Stimulated activated naive CD8-positive, alpha-beta T cell treated with anti-CD3 and anti-CD28 coated beads, Interleukin-15, amount 100 ng/mL, for 72 hours (primary cell): Measurements from ENCODE around the gene TRIM72.
A peak's percentile ranks its signal among the peaks of the same experiment; 100 is the strongest.
"Not testable (repeated sequence)": the region's sequence is repeated elsewhere in the genome, so short reads cannot be mapped to it uniquely, and the experiment has no call there.

Experiments
- ATAC-seq: fragments of 150-1000 bp; cut with Tn5 transposase; 2 replicates; pipeline ENCODE4 v1.10.0; 2021; ENCODE audit warnings: mild to moderate bottlenecking, moderate library complexity
- DNase-seq, 2 donors: peaks; one replicate each; pipeline ENCODE4 v3.0.0; 2021 to 2022
- H3K27ac Mint-ChIP-seq, 2 donors: one replicate each; pipeline ENCODE4 v1.8.0; 2022; ENCODE audit warnings: mild to moderate bottlenecking in 2 of 2, mixed read lengths in 2 of 2, moderate library complexity in 2 of 2
- H3K27me3 Mint-ChIP-seq: one replicate; pipeline ENCODE4 v1.8.0; 2022; ENCODE audit warnings: mixed read lengths
- H3K4me1 Mint-ChIP-seq: one replicate; pipeline ENCODE4 v1.8.0; 2022; ENCODE audit warnings: mild to moderate bottlenecking, mixed read lengths
- H3K4me3 Mint-ChIP-seq, 2 donors: one replicate each; pipeline ENCODE4 v1.8.0; 2022; ENCODE audit warnings: mild to moderate bottlenecking in 2 of 2, mixed read lengths in 2 of 2, moderate library complexity in 1 of 2
- H3K9me3 Mint-ChIP-seq, 2 donors: one replicate each; pipeline ENCODE4 v1.8.0; 2022; ENCODE audit warnings: mixed read lengths in 2 of 2

The TRIM72 gene

GRCh38 chr16:31213877-31214707 is at the start of gene TRIM72:
TSS of gene TRIM72 (plus strand) at chr16:31214119. CDS start at chr16:31214739, 620 bp downstream.
- ATAC-seq: peak; percentile 38
- Mint-ChIP-seq H3K27ac (no peak within 1 kb of the TSS), H3K4me3 (peak within 1 kb of the TSS; percentile 71 to 85)

GRCh38 chr16:31167315-31167714 is 46.6 kb upstream of the TRIM72 start:
- Mint-ChIP-seq H3K9me3 (no peaks in the 10 kb centered on the region), H3K27ac (peak overlapping the region; percentile 34 to 80), H3K4me1 (peaks cover 5% of the 10 kb centered on the region)

More at GRCh38 chr16:31213877-31214707, at the start of gene TRIM72:
- no peak for DNase-seq
- Mint-ChIP-seq H3K4me1 (peaks cover 30% of the 10 kb centered on the region), H3K9me3 (no peaks in the 10 kb centered on the region), H3K27me3 (peaks cover 62% of the 10 kb centered on the region)

GRCh38 chr16:31168848-31169247 is 45.1 kb upstream of the TRIM72 start:
- H3K27me3 Mint-ChIP-seq: no peaks in the 10 kb centered on the region
- no peak overlapping the region for H3K4me3 Mint-ChIP-seq
- no peak overlapping the region for H3K27ac Mint-ChIP-seq
- DNase-seq (no peak), ATAC-seq (no peak)
- H3K4me1 Mint-ChIP-seq: peaks cover 5% of the 10 kb centered on the region
- H3K9me3 Mint-ChIP-seq: no peaks in the 10 kb centered on the region

More at GRCh38 chr16:31167315-31167714, 46.6 kb upstream of the TRIM72 start:
- no peak overlapping the region for H3K4me3 Mint-ChIP-seq
- no peak for DNase-seq
- no peak for ATAC-seq
- no peaks in the 10 kb centered on the region for H3K27me3 Mint-ChIP-seq

- H3K4me3 Mint-ChIP-seq, H3K27me3 Mint-ChIP-seq, H3K4me1 Mint-ChIP-seq, H3K27ac Mint-ChIP-seq, H3K9me3 Mint-ChIP-seq, ATAC-seq, DNase-seq: not testable (repeated sequence)
Measured at GRCh38 chr16:31170048-31170447, 43.9 kb upstream of the TRIM72 start.

- no peaks in the 10 kb centered on the region for H3K9me3 Mint-ChIP-seq
- H3K4me3 Mint-ChIP-seq: peak overlapping the region; percentile 62 to 67
- DNase-seq: peak in 1 of 2 donors; percentile 69
- peak overlapping the region; percentile 69 to 91 for H3K27ac Mint-ChIP-seq
- H3K4me1 Mint-ChIP-seq: peaks cover 46% of the 10 kb centered on the region
- ATAC-seq: peak; percentile 19
- H3K27me3 Mint-ChIP-seq: no peaks in the 10 kb centered on the region
Measured at GRCh38 chr16:31177136-31177535, 36.8 kb upstream of the TRIM72 start.

- Mint-ChIP-seq H3K9me3 (no peaks in the 10 kb centered on the region), H3K4me1 (peaks cover 68% of the 10 kb centered on the region), H3K27ac (peak overlapping the region; percentile 99 to 100), H3K4me3 (peak overlapping the region; percentile 92), H3K27me3 (no peaks in the 10 kb centered on the region)
- DNase-seq (no peak), ATAC-seq (peak; percentile 73)
Measured at GRCh38 chr16:31179219-31179746, 34.6 kb upstream of the TRIM72 start.

- H3K9me3 Mint-ChIP-seq: no peaks in the 10 kb centered on the region
- peak within 1 kb of the TSS; percentile 99 to 100 for H3K27ac Mint-ChIP-seq
- ATAC-seq: peak; percentile 48
- H3K27me3 Mint-ChIP-seq: no peaks in the 10 kb centered on the region
- H3K4me1 Mint-ChIP-seq: peaks cover 74% of the 10 kb centered on the region
- DNase-seq: peak; percentile 94
- peak within 1 kb of the TSS; percentile 92 for H3K4me3 Mint-ChIP-seq
Measured at GRCh38 chr16:31179747-31180459, 34.0 kb upstream of the TRIM72 start, which contains the start of gene FUS. TSS of gene FUS (plus strand) at chr16:31180139. CDS start at chr16:31180215, 76 bp downstream.

- DNase-seq: peak; percentile 58 to 66
- ATAC-seq: peak; percentile 5
- H3K4me1 Mint-ChIP-seq: peaks cover 88% of the 10 kb centered on the region
- no peaks in the 10 kb centered on the region for H3K27me3 Mint-ChIP-seq
- peak overlapping the region; percentile 92 for H3K4me3 Mint-ChIP-seq
- no peaks in the 10 kb centered on the region for H3K9me3 Mint-ChIP-seq
- H3K27ac Mint-ChIP-seq: peak overlapping the region; percentile 99 to 100
Measured at GRCh38 chr16:31181102-31181830, 32.7 kb upstream of the TRIM72 start.

GRCh38 chr16:31182391-31182790 is 31.5 kb upstream of the TRIM72 start:
- ATAC-seq: no peak
- Mint-ChIP-seq H3K4me3 (peak overlapping the region; percentile 92), H3K9me3 (no peaks in the 10 kb centered on the region), H3K4me1 (peaks cover 91% of the 10 kb centered on the region), H3K27ac (peak overlapping the region; percentile 90 to 100), H3K27me3 (no peaks in the 10 kb centered on the region)
- DNase-seq: no peak

- ATAC-seq (no peak), DNase-seq (no peak)
- Mint-ChIP-seq H3K9me3 (no peaks in the 10 kb centered on the region), H3K4me3 (peak overlapping the region; percentile 92), H3K27me3 (no peaks in the 10 kb centered on the region), H3K4me1 (peaks cover 95% of the 10 kb centered on the region), H3K27ac (peak overlapping the region; percentile 55 to 100)
Measured at GRCh38 chr16:31183432-31184428, 30.2 kb upstream of the TRIM72 start.

- ATAC-seq: no peak
- Mint-ChIP-seq H3K4me1 (peaks cover 98% of the 10 kb centered on the region), H3K27ac (peak overlapping the region; percentile 83 to 100), H3K9me3 (no peaks in the 10 kb centered on the region), H3K4me3 (peak overlapping the region; percentile 64 to 69), H3K27me3 (no peaks in the 10 kb centered on the region)
- DNase-seq: no peak
Measured at GRCh38 chr16:31184888-31185287, 29.0 kb upstream of the TRIM72 start.

GRCh38 chr16:31185339-31185738 is 28.6 kb upstream of the TRIM72 start:
- Mint-ChIP-seq H3K27ac (peak overlapping the region in 1 of 2 donors; percentile 100), H3K4me1 (peaks cover 98% of the 10 kb centered on the region), H3K4me3 (peak overlapping the region; percentile 68 to 69), H3K9me3 (no peaks in the 10 kb centered on the region), H3K27me3 (no peaks in the 10 kb centered on the region)
- DNase-seq: no peak
- ATAC-seq: no peak

GRCh38 chr16:31186176-31186575 is 27.7 kb upstream of the TRIM72 start:
- Mint-ChIP-seq H3K9me3 (no peaks in the 10 kb centered on the region), H3K27ac (peak overlapping the region; percentile 77 to 96), H3K27me3 (no peaks in the 10 kb centered on the region), H3K4me1 (peaks cover 98% of the 10 kb centered on the region), H3K4me3 (peak overlapping the region; percentile 59 to 68)
- ATAC-seq (no peak), DNase-seq (no peak)
